ELF-1 (cell line): ENCODE measurements around the gene VCAN.

ENCODE experiments used
- DNase-seq: peaks from one replicate; pipeline ENCODE4 v3.0.0-alpha.2; 2016; ENCODE audit warnings: low read depth, low spot score

Gene VCAN

DNA sequence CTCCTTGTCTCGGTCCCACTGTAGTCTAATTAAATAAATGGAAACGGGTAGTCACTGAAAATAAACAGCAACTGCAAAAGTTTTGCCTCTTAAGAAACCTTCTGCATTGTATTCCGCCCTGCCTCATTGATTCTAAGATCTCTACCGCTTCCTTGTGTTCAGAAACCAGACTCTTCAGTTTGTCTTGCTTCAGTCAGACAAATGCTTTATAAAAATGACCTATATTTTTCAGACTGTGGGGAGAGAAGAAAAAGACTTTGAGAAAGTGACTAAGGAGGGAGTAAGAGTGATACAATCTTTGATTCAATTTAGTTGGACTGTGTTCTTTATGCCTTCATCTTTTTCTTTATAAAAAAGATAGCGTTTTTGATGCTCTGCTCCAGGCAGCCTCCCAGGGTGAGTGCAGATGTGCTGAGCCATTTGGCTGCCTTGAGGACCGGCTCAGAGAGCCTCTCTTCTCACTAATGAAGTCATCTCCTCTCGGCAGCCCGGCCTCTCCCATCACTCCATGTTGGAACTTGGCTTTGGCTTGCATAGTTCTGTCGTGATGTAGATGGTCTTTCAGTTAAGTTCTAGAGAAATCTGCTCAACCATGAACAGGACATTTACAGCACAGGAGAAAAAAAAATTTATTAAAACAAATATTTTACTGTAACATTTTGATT, 4.0 kb upstream of the VCAN start:
- no peak for DNase-seq

DNA sequence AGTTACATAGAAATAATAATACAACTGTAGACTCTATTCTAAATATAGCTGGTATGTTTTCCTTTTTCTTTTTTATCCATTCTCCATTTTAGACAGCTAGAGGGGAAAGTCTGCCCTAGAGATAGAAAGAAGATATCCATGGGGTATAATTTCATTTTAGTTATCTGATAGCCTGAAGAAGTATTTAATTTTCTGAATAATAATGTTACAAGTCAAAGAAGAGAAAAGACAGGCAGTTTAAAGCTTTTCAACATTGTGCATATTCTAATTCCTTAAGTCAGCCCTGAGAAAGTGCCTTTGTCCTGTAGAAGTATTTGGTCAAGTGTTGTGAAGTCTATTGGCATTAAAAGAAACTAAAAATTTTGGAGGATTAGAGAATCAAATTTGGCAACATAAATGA, 2.5 kb upstream of the VCAN start:
- DNase-seq, result no peak

DNA sequence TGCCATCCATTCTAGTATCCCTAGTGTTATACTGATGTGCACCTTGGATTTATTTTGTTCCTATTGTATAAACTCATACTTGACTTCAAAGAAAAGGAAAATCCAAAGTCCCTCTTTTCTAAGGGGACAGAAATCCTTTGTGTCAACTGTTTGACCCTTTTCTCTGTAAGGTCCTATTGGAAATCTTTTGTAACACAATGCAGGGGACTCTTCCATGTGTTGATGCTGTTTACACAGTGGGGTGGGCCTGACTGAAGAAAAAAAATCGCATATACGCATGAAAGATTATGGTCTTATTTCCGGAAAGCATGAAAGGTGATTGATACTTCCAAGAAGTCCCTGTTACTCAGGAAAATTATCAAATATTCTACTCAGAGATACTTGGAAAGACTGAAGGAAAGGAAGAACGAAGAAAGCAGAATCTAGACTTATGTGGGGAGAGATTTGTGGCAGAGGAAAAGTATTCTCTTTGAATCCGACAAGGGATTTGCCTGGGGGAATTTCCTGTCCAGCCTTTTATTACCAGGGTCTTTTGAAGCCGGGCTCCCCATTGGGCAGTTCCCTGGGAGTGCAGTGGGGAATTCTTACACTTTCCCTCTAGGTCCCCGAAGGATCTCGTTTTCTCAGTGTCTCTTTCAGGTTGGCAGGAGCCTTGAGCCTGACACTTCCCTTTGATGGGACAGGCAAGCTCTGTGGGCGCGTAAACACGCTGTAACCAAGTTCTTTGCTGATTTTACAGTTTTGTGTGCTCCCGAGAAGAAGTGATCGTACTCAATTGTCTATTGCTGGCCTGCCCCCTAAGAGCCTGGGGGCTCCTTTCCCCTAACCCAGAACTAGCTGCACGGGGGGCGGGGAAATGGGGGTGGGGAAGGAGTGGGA, 779 bp upstream of the VCAN start:
- peak; percentile 85 for DNase-seq

DNA sequence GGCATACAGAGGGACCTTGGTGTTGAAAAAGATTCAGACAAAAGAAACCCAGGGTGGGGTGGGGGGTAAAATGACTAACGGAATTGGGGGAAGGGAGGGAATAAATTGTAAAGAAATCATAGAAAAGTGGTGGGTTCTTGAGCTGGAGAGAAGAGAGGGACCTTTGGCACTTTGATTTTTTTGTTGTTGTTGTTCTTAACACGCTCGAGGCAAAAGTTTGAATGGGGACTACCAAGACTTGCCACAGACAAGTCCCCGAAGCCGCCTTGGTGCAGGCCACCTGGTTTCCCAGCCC, 616 bp downstream of the VCAN start:
- no peak for DNase-seq

DNA sequence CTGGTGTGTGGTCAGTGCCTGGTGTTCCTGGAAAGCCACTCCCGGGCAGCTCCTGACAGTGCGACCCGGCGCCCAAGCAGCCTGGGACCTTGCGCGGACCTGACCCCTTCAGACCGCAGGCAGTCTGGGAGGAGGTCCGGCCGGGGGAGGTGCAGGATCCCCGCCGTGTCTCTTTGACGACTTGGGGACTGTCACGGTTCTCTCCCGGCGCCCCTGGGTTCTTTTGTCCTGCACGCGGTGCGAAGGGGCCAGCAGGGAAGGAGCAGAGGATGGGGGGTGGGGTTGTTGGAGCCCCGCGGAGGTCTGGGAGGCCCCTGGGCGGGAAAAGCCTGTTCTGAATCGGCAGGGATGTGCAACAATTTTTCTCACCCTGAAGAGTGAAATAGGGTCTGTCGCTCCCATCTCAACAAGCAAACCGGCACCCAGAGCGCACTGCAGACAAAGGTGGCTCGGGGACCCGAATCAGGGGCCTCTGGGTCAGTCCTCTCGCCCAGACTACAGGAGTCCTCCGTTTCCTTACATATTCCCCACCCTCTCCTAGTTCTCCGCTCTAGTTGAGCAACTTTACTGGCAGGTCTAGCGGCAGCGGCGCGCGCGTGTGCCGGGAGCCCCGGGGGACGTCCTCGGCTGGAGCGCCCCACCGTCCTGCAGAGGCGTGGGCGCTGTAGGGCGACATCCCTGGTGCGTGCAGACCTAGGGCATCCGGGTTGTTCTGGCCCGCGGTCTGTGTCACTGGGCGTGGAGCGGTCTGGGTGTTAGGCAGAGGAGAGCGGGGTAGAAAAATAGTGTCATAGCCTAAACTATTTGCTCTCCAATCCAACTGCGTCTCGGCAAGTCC, 1.2 kb downstream of the VCAN start:
- DNase-seq, result peak; percentile 80

DNA sequence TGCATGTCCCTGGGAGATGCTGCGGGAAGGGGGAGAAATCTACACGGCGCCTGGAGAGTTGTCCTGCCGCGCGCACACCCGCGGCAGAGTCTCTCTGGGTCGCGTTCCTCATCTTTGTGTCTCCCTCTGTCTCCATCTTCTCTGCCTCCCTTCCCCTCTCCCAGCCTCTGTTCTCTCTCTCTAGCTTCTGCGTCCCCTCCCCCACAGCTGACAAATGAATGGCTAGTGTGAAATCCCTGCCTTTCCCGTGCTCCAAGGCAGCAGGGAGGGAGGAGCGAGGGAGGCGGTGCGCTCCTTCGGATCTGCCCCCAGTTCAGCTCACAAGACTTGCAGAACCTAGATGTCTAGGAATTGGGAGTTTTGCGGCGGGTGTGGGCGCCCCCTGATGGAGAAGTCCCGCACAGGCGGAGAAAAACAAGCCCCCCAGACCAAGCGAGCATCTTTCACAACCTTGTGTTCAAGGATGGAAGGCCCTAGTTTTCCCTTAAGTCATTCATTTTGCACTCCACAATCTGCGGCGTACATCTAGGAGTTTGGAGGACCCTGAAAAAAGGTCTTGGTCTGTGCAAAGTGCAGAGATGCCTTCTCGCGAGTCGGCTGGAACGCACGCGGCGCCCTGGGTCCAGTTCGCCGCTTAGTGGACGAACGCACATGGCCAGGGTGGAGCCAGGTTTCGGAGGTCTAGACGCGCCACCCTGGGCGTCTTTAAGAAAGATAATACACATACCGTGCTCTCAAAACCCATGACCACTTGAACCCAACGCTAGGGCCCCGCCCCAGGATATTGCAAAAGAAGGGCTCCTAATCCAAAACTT, 2.0 kb downstream of the VCAN start:
- peak; percentile 100 for DNase-seq

DNA sequence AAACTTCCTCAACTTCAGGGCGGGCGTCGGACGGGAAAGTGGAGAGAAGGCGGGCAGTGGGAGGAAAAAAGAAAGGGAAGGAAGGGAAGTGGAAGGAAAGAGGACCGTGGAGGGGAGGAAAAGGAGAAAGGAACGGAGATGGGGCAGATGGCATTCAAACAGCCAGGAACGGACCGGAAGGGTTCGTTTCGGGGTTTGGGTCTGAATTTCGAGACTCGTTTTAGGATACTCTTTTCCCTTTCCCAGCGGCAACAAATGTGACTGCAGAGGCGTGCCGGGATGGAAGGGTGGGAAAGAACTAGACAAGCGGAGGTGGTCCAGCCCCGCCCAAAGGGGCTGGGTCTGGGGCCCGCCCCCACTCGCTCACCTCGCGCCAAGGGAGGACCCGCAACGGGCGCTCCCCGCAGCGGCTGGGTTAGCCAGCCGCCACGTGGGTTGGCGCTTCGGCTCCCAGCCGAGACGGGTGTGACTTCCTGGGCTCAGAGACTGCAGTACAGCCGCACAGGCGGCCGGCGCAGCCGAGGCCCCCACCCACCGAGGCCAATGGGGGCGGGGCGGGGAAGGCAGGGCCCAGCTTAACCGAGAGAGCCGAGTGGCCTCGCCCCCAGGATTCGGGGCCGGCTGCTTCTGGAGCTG, 2.7 kb downstream of the VCAN start:
- peak; percentile 99 for DNase-seq

DNA sequence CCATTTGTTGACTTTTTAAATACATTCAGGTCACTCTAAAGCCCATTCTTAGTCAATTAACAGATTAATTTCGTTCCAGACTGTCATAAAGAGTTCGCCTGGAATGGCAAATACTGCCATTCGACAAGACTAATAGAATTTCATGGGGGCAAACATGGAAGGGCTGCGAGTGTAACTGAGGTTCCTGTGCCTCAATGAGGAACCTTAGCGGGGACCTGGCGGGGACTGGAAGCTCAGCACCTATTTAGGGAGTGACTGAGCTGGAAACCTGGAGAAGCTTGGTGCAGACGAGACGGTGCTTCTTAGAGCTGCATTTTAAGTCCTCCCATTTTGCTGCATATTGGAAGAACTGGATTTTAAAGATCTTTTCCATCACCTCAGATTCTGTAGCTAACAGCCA, 3.4 kb downstream of the VCAN start:
- peak; percentile 45 for DNase-seq

DNA sequence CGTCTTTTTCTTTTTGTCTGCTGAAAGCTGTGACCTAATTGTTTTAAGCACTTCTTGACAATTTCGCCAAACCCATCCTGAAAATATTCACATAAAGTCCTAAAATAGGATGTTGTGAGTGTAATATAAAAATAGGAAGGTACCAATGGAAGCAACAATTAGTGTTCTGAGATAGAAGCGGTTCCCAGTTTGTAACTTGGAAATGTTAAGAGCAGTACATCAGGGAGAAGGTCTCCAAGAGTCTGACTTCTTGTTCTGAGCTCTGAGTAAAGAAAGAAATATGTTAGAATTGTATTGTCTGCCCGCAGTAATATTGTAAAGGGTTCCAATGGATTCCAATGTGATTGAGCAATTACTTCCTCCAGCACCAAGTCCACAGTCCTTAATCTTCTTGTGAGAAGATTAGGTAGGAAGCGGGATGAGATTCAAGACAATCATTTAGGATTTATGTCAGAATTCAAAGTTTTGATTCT, 3.9 kb downstream of the VCAN start:
- peak; percentile 18 for DNase-seq

DNA sequence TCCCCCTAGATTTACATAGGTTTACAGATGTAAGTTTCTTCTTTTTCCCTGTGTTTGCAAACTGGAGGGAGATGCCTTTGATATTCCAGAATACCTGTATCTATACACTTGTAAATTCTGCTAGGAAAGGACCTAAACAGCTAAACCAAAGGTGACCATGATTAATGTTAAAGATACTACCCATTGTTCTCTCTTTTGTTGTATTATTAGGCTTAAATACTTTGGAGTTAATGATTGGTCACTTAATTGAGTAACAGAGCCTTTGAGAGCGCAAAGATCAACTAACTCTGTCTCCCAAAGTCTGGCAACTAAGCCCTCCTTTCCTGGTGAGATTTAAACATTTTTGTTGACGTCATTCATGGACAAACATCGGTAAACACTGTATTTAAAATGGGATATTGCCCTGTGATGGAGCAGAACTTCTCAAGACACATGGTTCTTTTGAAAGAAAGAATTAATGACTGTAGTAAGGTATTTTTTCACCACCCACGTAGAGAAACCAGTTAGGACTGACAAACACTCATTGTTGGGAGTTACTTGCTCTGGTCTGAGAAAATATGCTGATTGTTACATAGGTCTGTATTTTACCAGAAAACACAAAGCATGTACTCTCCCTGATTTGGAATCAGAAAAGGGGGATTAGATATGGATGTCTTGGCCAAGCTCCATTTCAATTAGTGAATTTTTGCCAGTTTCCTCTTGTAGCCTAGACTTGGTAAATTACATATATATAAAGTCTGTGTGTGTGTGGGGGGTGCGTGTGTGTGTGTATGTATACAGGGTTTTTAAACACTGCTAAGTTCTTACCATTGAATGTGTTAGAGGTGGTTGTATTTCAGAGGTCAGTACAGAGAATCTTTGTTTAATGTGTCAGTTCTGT, 4.6 kb downstream of the VCAN start:
- peak; percentile 31 for DNase-seq

DNA sequence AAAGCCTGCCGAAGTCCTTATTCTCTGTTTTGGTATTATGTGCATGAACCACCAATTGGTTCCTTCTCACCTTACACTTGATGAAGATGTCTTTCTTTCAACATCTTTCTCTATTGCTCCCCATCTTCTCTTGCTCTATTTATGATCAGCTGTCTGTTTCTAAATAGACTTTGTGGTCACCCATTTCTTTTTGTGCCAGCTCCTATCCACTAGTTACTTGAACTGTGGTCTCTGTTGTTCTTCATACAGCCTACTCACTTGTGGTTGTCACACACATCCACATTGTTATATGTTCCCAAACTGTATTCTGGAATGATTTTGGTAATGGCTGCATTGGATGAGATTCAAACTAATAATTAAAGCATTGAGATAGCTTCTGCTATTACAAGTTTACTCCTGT, 11.4 kb downstream of the VCAN start:
- DNase-seq, result no peak

DNA sequence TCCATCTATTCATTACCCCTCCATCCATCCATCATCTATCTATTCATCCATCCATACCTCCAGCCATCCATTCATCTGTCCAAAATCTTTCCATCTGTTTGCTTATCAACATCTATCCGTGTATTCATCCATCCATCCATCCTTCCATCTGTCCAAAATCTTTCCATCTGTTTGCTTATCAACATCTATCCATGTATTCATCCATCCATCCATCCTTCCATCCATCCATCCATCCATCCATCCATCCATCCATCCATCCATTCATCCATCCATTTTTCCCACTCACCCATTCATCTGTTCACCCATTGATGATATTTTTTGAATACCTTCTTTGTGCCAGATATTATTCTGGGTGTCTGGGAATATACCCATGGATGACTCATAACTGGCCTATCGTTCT, 12.8 kb downstream of the VCAN start:
- no peak for DNase-seq

DNA sequence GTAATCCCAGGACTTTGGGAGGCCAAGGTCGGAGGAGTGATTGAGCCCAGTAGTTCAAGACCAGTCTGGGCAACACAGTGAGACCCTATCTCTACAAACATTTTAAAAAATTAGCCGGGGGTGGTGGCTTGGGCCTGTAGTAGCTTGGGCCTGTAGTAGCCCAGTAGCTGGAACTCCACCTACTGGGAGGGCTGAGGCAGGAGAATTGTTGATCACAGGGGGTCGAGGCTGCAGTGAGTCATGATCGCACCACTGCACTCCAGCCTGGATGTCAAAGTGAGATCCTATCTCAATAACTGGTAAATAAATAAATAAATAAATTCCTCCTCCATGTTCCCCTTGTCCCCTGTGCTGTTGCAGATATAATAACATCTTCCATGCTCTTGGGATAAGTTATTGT, 14.3 kb downstream of the VCAN start:
- no peak for DNase-seq

DNA sequence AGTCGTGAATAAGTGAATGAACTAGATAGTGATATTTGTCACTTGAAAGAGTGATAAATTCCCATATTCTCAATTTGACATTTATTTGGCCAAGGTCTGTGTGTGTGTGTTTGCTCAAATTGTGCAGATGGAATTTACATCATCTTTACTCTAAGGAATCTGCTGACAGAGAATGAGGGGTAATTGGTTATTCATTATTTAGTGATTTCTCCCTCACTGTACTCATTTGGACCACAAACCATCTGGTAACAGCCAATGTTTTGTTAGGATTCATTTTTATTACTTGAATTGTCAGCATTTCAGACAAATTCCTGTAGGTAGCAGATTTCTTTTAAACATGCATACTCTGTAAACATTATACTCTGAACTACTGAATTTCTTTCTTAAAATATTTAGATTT, 15.6 kb downstream of the VCAN start:
- no peak for DNase-seq

DNA sequence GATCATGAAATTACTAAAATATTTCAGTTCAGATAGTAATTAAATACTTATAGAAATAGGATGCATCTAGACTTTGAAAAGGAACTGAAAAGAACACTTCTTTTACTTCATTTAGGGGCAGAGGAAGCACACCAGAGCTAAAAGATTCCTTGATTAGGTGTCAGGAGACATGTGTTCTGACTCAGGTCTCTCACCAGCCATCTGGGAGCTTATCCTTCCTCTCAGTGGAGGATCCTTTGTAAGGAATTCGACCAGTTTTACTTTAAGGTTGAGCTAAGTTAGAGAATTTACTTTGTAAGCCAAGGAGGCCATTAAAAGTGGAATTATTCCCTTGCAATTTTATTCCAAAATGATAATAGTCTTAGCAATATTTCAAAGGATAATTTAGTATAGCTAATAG, 16.7 kb downstream of the VCAN start:
- DNase-seq, result no peak

DNA sequence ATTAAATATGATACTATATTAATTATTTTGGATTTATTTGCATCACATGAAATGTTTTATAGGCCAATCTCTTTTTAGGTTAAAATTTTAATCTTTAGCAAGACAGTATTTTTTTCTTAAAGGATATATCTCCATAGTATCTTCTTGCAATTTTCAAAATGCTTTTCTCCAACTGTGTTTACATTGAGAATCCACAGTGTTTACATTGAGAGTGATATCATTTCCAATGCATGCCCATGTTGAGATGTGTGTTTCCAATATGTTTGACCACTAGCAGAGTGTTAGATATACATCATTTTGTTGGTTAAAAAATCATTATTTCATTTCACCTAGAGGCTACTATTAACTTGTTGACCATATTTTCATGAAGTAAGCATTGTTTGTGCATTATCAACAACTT, 17.3 kb downstream of the VCAN start:
- DNase-seq, result no peak

DNA sequence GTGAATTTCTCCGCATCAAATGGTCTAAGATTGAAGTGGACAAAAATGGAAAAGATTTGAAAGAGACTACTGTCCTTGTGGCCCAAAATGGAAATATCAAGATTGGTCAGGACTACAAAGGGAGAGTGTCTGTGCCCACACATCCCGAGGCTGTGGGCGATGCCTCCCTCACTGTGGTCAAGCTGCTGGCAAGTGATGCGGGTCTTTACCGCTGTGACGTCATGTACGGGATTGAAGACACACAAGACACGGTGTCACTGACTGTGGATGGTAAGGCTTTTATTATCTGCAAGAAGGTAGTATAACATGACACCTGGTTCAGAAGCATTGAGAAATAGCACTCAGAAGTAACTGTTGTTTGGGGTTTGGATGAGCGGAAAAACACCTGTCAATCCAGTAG, 18.7 kb downstream of the VCAN start:
- DNase-seq, result no peak

DNA sequence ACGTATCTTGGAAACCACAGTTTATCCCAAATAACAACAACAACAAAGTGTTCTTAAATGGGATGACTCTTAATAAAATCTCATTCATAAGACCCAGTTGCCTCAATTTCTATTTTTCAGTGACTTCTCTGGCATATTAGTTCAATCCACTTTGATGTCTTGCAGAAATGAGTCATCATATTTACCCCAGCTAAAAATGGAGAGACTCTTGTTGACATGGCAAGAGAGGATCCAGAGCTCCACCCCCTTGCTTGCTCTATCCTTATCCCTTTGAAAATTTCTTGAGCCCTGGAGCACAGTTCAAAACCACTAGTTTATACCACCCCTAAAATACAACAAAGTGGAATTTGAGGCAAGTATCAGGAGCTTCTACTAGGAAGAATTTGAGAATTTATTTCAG, 20.8 kb downstream of the VCAN start:
- no peak for DNase-seq

DNA sequence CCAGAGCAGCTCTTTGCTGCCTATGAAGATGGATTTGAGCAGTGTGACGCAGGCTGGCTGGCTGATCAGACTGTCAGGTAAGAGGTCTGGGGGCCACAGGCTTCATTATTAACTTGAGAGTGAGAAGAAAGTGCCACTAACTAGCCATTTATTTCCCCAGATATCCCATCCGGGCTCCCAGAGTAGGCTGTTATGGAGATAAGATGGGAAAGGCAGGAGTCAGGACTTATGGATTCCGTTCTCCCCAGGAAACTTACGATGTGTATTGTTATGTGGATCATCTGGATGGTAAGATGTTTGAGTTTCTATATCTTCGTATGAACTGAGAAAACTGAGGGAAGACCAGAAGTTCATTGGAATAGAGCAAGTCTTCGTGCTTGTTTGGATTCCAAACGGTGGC, 22.1 kb downstream of the VCAN start:
- no peak for DNase-seq

DNA sequence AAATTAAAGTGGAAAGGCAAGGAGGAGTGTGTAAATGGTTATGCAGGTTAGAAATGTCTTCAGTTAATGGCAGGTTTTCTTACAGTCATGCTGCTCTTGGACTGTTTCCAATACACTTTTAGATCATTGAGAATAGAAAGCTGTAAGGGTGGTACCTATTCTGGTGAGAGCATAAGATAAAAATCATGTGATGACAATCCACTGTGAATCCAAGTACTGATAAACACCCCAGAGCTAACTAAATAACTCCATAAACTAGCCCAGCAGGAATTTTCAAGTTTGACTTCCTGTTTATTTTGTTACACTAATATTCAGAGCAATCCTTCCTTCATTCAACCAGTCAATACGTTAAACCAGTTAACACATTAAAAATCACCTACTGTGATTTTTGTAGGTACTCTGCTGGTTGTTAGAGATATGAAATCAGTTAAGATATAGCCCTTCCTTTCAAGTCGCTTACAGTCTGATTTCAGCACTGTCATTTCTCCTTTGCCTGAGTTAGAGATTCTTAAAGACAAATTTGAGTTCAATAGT, 22.6 kb downstream of the VCAN start:
- DNase-seq, result no peak
